Smooth muscle cell of the brain vasculature (primary cell): ENCODE data around the gene SEC11A.
"Not testable (repeated sequence)": the region's sequence is repeated elsewhere in the genome, so short reads cannot be mapped to it uniquely, and the experiment has no call there.

ENCODE experiments used
- DNase-seq: peaks from one replicate; pipeline ENCODE4 v3.0.0-alpha.2; 2012; ENCODE audit warnings: low read depth, low spot score

Gene SEC11A

GRCh38 chr15:84642640-84643039 is 73.3 kb downstream of the SEC11A start:
- not testable (repeated sequence) for DNase-seq

- DNase-seq = not testable (repeated sequence)
Measured at GRCh38 chr15:84641871-84642270, 74.1 kb downstream of the SEC11A start.

- no peak for DNase-seq
Measured at GRCh38 chr15:84638103-84638502, 77.8 kb downstream of the SEC11A start.

- no peak for DNase-seq
Measured at GRCh38 chr15:84634228-84634837, 81.6 kb downstream of the SEC11A start.

- DNase-seq = no peak
Measured at GRCh38 chr15:84633311-84634227, 82.4 kb downstream of the SEC11A start.

GRCh38 chr15:84631706-84632272 is 84.2 kb downstream of the SEC11A start:
- DNase-seq = no peak

GRCh38 chr15:84629033-84629432 is 86.9 kb downstream of the SEC11A start:
- DNase-seq = no peak

- no peak for DNase-seq
Measured at GRCh38 chr15:84625123-84625522, 90.8 kb downstream of the SEC11A start.

GRCh38 chr15:84624359-84624758 is 91.6 kb downstream of the SEC11A start:
- no peak for DNase-seq

GRCh38 chr15:84621358-84621979 is 94.5 kb downstream of the SEC11A start:
- no peak for DNase-seq

GRCh38 chr15:84620626-84621025 is 95.3 kb downstream of the SEC11A start:
- DNase-seq = no peak
